GM19099 (cell line): Measurements from ENCODE around the gene BRD2.

ENCODE experiments used
- POLR2A ChIP-seq: IDR thresholded peaks from 3 replicates; pipeline ENCODE4 v1.6.1; 2011; ENCODE audit warnings: low read depth; ENCODE audit not compliant: insufficient read length; ENCODE audit errors: extremely low read depth

BRD2 gene

DNA sequence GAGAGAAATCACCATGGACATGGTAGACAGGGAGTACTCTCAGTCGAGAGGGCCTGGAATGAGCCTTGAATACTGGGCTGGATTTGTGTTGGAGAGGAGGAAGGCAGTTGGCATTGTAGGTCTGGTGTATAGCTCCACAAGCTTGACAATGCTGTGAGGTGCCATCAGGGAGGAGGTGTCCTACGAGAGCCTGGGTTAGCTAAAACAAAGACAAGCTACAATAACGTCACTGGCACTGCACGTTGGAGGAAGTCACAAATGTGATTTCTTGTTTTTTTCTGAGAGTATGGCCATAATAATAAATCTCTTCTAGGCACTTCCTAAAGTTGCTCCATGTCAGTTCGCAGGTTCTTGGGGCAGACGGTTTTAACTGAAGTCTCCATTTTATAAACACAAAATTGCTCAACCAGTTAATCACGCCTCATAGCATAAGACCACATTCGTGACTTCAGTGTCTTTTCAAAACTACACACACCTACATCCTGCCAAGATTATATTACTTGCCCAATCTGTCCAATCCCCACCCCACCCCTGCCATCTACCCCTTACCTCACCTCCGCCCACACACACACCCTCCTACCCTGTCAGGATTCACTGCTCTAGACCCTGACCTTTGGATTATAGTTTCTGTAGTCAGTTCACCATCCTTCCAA lies 23.2 kb upstream of the BRD2 start:
- TF ChIP-seq POLR2A = peak; percentile 29

DNA sequence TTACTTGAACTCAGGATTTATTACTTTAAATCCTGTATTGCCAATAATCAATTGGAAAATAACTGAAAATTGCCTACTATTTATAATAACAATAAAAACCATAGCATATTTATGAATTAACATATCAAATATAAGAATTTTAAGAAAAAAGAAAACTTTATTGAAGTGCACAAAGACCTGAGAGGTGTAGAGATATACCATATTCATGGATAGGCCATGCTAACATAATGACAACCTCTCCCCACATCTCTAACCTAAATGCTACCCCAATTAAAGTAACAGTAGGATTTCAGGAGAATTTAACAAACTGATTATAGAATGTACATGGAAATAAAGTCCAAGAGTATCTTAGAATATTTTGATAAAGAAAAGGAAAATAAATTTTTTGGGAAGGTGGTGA lies 22.4 kb upstream of the BRD2 start:
- TF ChIP-seq POLR2A = no peak

DNA sequence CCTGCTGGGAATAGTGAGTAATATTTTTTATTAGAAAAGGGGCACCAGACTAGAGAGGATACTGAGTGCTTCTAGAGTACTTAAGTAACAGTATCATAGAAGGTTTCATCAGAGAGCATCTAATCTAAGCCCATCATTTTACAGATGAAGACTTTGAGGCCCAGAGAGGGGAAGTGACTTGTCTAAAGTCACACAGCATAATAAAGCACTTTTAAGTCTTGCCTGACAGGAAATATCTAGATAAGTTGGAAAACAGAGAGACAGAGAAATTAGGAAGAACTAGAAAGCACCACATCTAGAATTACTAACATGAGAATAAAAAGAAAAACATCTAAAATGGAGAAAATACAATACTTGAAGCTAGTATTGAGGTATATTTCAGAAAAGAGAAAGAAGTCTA lies 21.5 kb upstream of the BRD2 start:
- TF ChIP-seq POLR2A = no peak

DNA sequence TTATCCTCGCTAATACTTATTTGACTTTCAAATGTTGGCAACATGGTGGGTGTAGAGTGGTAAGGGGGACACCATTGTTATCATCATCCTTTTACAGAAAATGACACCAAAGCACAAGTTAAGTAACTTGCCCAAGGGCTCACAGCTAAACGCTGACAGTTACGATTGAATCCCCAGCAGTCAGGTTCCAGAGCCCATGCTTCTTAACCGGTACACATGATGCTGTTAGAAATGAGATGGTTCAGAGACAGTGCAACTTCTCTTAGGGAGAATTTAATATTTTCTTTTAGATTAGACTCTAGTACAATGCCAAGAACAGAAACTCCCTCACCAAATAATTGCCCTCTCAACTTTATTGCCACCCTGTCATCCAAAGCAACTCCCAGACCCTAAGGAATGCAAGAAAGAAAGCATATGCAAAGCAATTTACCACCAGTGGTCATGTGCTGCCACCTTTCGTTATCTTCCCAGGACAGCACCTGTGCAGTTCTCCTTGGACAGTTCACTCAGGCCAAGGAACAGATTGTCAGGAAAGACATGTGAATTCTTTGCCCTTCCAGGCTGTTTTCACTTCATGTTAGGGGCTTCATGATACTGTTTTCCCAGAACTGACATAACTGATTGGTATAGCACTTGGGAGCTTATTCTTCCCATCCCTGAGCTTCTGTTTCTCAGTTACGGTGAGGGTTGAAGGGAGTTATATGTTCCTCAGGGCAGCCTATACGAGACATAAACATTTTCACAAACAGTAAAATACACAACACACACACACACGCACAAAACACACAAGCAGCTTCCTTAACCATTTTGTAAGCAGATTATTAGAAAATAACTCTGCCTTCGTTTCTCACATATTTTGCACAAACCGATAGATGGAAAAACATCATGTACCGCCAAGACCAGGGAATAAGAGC lies 20.6 kb upstream of the BRD2 start:
- peak; percentile 18 for TF ChIP-seq POLR2A

DNA sequence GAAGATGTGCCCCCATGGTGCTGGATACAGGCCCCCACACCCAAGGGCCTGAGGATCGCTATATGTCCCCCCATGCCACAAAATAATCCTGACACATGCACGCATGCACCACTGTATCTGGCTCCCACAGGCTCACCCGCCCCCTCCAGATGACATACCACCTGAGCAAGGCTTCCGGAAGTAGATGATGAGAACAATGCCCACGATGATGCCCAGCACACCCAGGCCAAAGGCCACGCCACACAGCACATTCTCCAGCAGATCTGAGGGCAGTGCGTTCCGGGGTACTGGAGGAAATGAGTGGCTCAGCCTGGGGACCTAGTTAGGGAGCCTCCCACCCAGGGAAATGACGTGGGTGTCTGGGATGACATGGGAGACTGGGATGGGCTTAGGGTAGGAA lies 19.3 kb upstream of the BRD2 start:
- no peak for TF ChIP-seq POLR2A

DNA sequence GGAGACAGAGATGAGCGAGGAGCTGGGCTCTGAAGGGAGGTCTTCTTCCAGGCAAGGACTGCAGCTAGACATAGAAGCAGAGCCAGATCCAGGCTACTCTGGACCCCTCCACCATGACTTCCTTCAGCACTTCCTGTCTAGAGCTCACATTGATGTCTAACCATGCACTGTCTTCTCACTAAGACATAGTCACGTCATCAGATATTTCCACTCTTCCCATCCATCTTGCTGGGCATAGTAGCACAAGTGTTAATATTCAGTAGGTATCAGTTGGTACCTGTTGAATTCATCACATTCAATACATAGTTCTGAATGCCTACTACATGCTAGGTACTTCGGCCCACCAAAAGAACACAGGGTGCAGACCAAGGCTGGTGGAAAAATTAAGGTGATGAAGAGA lies 18.4 kb upstream of the BRD2 start:
- no peak for TF ChIP-seq POLR2A

DNA sequence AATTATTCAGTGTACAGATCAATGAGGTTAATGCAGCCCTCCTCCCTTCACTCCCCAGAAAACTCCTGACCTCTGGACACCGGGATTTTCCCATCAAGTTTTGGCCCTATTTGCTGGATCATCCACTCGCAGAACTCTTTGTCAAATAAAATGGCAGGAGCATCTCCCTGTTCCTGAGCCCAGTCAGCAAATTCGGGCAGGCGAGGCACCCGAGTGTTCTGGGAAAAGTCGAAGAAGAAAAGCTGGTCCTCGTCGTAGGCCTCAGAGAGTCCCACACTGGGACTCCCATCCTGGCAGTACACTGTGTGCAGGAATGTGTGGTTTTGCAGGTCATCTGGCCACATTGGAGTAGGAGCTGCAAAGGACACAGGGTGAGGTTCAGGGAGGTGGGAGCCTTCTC lies 17.9 kb upstream of the BRD2 start:
- no peak for TF ChIP-seq POLR2A

DNA sequence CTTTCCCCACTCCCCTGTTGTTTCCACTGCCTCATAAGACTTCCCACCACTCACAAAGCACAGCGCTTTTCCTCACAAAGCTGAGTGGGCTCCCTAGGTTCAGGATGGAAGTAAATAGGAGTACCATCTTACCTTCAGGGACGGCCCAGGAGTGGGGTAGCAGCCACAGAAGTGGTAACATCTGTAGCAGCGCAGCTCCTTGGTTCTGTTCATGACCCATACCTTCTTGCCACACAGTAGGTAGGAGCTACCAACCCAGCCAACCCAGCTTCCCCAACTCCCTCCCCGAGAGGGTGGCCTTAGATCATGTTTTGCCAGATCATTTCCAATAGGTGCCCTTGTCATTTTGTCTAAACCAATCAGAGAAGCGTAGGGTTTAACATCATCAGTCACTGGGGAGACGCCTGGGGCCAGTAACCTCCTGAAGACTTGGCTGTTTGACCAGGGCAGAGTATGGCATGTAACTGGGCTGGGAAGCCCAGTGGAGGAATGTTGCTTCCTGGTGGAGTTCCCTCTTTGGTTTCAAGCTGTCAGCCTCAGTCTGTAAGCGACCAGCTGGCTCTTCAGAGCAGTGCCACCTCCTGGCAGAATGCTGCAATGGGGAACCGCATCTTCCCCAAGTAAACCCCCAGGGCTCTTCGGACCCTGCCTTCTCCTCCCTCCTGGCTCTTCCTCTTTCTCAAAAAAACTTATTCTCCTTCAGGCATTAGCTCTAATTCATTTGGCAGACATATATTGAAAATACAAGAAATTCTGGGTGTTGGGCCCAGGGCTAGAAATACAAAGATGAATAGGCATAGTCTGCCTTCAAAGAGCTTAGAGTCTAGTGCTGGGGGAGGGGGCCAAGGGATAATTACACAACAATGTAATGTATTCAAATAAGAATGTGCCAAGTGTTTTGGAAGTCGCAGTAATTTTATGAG lies 15.3 kb upstream of the BRD2 start, which contains the start of gene HLA-DMA:
HLA-DMA (minus strand) TSS at position 281 of the 923 bp plus-strand sequence; CDS start at position 220, 61 bp downstream.
- TF ChIP-seq POLR2A = peak; percentile 99

DNA sequence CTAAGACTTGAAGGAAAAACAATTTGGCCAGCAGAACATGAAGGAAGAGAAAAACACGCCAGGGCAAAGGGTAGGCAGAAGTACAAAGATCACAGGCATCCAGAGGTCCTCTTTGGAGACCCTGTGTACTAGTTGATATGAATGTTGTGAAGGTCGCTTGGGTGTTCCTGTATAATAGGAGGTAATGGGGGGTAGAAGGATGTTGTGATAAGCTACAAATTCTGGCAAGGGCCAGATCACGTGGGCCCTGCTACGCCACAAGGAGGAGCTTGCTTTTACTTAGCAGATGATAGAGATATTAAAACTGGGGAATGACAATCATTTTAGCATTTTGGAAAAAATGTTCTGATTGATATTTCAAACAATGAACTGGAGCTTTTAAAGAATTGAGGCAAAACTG lies 14.6 kb upstream of the BRD2 start:
- TF ChIP-seq POLR2A = no peak

DNA sequence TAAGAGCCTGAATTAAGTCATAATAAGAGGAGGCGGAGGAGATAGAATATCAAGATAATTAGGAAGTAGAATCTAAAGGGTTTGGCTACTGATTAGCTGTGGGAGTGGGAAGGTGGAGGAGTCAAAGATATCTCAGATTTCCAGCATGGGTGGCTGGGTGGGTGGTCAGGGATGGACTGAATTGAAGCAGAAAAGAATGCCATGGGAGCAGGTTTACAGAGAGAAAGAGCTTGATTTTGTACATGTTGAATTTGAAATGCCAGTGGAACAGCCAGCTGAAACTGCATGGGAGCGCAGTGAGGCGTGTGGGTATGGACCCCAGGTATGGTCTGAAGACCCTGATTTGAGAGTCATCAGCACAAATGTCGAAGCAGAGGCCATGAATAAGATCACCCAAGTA lies 14.1 kb upstream of the BRD2 start:
- TF ChIP-seq POLR2A = no peak

DNA sequence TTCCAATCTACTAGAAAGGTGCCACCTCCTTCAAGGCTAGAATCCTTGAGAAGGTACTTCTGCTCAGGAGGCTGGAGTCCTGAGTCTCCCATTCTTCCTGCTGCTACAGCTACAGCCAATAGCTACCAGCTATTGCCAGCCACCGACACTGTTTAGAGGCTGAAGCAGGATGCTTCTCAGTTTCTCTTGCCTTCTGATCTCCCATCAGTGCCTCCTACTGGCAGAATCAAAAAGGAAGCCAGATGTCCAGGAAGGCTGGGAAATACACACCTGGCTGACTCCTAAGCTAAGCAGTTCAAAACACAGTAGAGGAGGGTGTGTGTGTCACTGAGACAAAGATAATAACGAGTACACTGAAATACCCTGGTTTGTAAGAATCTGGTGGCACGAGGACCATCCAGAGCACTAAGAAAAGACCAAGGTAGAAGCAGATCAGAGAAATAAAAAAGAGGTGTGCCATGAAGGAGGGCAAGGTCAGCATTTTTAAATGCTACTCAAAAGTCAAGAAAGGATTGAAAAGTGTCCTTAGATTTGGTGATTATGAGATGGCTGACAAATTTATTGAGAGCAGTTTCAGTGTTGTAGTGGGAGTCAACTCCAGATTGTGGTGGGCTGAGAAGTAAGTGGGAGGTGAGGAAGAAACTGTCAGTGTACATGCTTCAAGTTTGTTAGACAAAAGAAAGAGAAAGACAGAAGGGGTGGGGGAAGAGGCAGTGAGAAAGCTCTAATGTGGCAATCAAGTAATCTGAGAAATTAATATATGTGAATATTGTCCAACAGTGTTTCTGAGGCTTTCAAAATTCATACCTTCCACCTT lies 13.2 kb upstream of the BRD2 start:
- TF ChIP-seq POLR2A = peak; percentile 19

DNA sequence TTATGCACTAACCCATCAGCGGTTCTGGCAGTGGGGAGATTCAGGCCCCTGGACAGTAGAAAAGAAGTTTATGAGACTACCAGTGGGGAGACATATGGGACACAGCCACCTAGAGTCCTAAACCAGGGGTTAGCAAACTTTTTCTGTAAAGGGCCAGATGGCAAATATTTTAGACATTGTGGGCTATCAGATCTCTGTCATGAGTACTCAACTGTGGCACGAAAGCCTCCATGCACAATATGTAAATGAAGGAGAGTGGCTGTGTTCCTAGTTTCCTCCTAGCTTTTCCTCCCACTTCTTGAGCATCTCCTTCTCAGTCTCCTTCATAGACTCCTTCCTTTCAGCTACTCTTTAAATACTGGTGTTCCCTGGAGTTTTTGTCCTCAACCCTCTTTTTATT lies 12.2 kb upstream of the BRD2 start:
- no peak for TF ChIP-seq POLR2A

DNA sequence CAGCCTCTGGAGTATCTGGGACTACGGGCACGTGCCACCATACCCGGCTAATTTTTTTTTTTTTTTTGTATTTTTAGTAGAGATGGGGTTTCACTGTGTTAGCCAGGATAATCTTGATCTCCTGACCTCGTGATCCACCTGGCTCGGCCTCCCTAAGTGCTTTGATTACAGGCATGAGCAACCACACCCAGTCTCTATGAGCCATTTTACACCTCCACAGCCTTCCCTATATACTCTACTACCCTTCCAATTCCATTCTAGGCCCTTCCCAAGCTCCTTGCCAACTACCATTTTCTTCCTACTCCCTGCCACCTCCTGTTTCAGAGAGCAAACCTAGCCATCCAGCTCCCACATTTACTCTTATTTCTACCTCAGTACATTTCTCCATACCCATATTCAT lies 7.8 kb upstream of the BRD2 start:
- TF ChIP-seq POLR2A = no peak

DNA sequence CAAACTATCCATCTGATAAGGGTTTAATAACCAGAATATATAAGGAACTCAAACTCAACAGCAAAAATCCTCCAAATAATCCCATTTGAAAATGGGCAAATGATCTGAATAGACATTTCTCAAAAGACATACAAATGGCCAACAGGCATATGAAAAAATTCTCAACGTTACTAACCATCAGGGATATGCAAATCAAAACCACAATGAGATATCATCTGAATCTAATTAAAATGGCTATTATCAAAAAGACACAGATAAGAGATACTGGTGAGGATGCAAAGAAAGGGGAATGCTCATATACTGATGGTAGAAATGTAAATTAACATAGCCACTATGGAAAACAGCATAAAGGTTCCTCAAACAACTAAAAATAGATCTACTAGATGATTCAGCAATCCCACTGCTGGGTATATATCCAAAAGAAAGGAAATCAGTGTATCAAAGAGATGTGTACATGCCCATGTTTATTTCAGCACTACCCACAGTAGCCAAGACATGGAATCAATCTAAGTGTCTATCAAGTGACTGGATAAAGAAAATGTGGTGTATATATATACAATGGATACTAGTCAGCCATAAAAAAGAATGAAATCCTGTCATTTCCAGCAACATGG lies 6.1 kb upstream of the BRD2 start:
- no peak for TF ChIP-seq POLR2A
